NCI-H226 (cell line): ENCODE data around the gene IL1RL2.

Source experiments
- DNase-seq: peaks from one replicate; pipeline ENCODE4 v3.0.0-alpha.2; 2015

The IL1RL2 gene

GRCh38 chr2:102197389-102198137 is 10.7 kb downstream of the IL1RL2 start:
- DNase-seq = no peak

GRCh38 chr2:102200539-102200938 is 13.7 kb downstream of the IL1RL2 start:
- DNase-seq = no peak

GRCh38 chr2:102204638-102205037 is 17.8 kb downstream of the IL1RL2 start:
- no peak for DNase-seq

GRCh38 chr2:102206666-102207341 is 20.0 kb downstream of the IL1RL2 start:
- no peak for DNase-seq

GRCh38 chr2:102208774-102209173 is 22.0 kb downstream of the IL1RL2 start:
- no peak for DNase-seq

- no peak for DNase-seq
These were observed 22.7 kb downstream of the IL1RL2 start for GRCh38 chr2:102209474-102209873.

- no peak for DNase-seq
These were observed 30.2 kb downstream of the IL1RL2 start for GRCh38 chr2:102217032-102217431.

- no peak for DNase-seq
These were observed 38.3 kb downstream of the IL1RL2 start for GRCh38 chr2:102224824-102225739.

- no peak for DNase-seq
These were observed 39.3 kb downstream of the IL1RL2 start for GRCh38 chr2:102226171-102226570.

GRCh38 chr2:102226612-102227391 is 40.0 kb downstream of the IL1RL2 start:
- DNase-seq = no peak

- no peak for DNase-seq
These were observed 42.4 kb downstream of the IL1RL2 start for GRCh38 chr2:102229141-102229769.

- no peak for DNase-seq
These were observed 43.6 kb downstream of the IL1RL2 start for GRCh38 chr2:102230410-102230909.

- DNase-seq = no peak
These were observed 46.5 kb downstream of the IL1RL2 start for GRCh38 chr2:102233132-102233884.

GRCh38 chr2:102235042-102235473 is 48.2 kb downstream of the IL1RL2 start:
- no peak for DNase-seq

GRCh38 chr2:102235491-102235890 is 48.7 kb downstream of the IL1RL2 start:
- DNase-seq = peak; percentile 16

- no peak for DNase-seq
These were observed 49.3 kb downstream of the IL1RL2 start for GRCh38 chr2:102236132-102236531.

- DNase-seq = no peak
These were observed 50.4 kb downstream of the IL1RL2 start for GRCh38 chr2:102237176-102237575.

GRCh38 chr2:102238039-102238756 is 51.4 kb downstream of the IL1RL2 start:
- no peak for DNase-seq

- no peak for DNase-seq
These were observed 52.0 kb downstream of the IL1RL2 start for GRCh38 chr2:102238778-102239177.

GRCh38 chr2:102239344-102239743 is 52.5 kb downstream of the IL1RL2 start:
- no peak for DNase-seq
